A172 (cell line): Measurements from ENCODE around the gene TCFL5. TPM values are rescaled to one million over a fixed set of nuclear protein-coding genes. Genes with fewer than 3 reads are reported as not detected.

Experiments
- DNase-seq: peaks from one replicate; pipeline ENCODE4 v3.0.0-alpha.2; 2015; ENCODE audit warnings: low spot score
- total RNA-seq: library from RNA; depleted of rRNA; stranded (reverse); fragments of >200 nt; shearing (Covaris generic); gene quantifications from 2 replicates; pipeline ENCODE4 v1.2.3, GENCODE V29; 2014

The TCFL5 gene
- total RNA-seq, 1 experiment from 2014 or later, result 23.7 TPM

- DNase-seq, result peak; percentile 64
These were observed 38.6 kb downstream of the TCFL5 start for GRCh38 chr20:62822788-62823651.

DNA sequence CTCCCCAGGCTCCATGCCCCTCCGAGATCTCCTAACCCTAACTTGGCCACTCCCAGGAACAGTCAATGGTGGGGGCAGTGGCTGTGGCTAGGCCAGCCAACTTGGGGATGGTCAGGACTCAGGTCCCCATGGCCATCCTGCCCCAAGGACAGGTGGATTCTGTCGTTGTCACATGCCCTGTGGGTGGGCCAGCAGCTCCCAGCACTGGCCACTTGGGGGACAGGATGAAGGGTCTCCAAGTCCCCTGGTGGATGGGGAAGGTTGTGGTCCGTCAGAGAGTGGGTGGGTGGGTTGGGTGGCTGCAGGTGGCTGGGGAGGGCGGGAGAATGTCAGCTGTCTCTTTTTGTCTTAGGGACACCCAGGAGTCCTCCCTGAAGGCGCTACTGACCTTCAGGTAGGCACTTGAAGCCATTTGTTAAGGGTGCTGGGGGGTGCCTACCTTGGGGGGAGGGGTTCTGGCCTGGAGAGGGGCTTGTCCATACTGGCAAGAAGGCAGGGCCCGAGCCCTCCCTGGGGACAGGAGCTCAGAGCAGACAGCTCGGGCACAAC is 39.3 kb downstream of the TCFL5 start:
- DNase-seq, result no peak

DNA sequence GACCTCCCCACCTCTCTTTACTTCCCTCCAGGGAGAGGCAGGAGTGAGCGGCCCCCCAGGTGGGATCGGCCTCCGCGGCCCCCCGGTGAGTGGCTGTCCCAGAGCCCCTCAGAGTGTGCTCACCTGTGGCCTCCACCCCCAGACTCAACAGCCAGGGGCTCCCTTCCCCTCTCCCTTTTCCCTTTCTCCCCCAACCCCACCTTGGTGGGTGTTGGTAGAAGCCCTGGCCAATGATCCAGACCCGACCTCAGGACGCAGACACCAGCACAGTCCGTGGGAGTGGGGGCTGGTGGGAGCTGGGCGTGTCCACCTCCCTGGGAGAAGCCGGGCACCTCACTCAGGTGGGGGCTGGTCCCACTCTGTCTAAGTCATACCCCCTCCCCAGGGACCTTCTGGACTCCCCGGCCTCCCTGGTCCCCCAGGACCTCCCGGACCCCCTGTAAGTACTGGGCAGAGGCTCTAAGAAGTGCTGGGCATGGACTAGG is 39.9 kb downstream of the TCFL5 start:
- no peak for DNase-seq

- no peak for DNase-seq
These were observed 40.5 kb downstream of the TCFL5 start for GRCh38 chr20:62820962-62821725.

DNA sequence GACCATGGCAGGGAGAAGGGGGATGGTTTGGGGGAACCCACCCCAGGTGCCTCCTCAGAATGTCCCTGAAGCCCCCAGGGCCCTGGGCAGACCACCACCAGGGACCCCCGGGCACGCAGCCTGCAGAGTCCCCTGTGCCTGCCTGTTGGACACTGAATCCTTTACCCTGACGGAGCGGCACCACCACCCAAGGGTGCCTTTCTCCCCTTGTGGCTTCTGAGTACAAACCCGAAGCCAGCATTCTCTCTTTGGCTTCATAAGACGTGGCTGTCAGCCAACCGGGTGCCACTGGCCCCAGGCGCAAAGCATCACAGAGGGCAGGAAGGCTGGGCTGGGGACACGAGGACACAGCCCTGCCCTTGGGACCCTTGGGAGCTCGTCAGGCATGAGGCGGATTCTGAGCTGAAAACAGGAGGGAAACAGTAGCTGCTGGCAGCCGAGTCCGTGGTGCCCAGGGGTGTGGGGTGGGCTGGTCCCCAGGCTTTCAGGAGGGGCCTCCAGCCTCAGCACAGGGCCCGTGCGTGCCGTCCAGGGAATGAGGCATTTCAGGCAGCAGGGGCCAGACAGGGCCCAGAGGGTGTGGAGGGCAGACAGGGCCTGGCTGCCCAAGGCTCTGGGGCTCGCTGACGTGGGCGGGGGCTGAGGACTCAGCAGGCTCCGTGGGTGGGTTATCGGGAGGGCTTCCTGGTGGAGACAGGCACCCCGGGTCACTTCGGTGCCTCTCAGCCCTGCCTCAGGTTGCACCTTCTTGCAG is 41.2 kb downstream of the TCFL5 start:
- DNase-seq, result no peak

GRCh38 chr20:62819494-62820174 is 42.0 kb downstream of the TCFL5 start:
- peak; percentile 70 for DNase-seq

GRCh38 chr20:62818592-62819493 is 42.8 kb downstream of the TCFL5 start:
- peak; percentile 44 for DNase-seq

- DNase-seq, result no peak
These were observed 43.5 kb downstream of the TCFL5 start for GRCh38 chr20:62817975-62818591.

GRCh38 chr20:62816884-62817873 is 44.4 kb downstream of the TCFL5 start, which contains the start of gene COL9A3:
Gene COL9A3 (plus strand): TSS chr20:62817050. CDS start chr20:62817065, 15 bp downstream.
- DNase-seq, result no peak

DNA sequence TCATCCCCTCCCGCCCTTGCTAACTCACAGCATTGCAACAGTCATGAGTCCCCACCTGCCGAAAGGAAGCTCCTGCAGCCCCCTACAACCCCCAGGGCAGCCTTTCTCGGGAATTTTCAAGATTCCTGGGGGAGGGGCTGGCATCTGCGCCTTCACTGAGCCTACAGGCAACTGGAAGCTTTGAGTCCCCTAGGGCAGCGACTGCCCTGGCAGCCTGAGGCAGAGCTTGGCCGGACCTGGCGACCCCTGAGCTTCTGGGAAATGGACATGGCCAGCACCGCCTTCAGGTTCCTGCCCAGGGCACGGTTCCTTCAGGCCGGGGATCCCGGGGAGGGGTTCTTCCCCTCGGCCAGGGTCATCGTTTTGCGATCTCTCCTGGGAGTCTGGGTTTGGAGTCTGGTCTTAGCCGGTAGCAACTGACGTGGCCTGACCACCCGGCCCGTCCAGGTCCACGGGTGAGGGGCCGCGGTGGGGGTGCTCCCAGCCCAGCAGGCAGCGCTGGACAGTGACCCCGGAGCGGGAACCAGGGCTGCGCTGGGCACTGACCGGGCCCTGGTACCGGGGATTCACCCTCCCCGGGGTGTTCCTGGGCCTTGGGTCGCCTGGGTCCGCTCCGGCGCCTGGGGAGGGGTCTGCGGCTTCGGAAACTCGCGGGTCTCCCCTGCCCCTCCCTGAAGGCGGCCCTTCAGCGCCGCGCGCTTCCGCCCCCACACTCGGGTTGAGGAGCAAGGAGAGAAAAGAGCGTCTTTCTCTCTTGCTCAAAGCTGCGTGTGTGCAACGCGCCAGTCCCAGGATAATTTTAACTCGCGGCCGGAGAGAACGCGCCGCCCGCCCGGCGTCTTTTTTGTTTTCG is 45.4 kb downstream of the TCFL5 start:
- DNase-seq, result no peak

- DNase-seq, result peak; percentile 62
These were observed 46.3 kb downstream of the TCFL5 start for GRCh38 chr20:62815066-62815991.

DNA sequence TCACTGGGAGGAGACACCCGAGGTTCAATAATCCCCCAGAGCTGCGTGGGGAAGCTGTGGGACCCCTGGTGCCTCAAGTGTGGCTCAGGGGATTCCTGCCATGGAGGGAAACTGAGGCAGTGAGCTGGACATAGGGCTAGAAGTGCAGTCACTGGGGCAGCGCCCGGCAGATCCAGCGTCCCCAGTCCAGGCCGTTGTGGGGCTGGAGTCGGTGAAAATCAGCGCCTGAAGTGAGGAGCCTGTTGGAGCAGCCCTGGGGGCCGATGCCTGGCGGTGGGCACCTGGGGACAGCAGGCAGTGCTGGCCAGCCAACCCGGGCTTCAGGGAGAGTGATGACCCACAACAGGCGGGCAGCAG is 46.9 kb downstream of the TCFL5 start:
- no peak for DNase-seq

DNA sequence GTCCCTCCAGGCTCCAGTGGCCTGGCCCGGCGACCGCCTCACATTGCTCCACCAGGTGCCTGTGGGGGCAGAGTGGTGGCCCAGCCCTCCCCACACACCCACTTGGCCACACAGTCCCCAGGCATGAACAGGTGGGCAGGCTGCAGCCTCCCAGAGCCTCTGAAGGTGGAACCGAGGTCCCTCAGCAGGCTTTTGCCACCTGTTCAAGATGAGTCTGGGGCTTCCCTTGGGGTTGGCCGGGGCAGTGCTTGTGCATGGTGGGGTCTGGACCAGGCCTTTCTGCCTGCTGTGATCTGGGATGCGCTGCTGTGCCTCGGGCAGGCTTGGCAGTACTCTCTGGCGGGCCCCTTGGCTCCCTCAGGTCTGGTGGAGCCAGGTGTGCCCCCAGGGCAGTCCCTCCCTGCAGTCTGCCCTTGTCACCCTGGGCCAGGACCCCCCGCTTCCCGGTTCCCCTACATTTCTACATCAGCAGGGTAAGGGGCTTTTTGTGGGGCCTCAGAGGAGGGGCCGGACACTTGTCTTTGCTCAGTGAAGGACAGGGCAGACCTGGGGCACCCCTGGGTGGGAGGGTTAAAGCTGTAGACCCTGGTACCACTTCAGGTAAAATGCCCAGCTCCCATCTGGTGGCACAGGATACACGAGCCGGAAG is 47.4 kb downstream of the TCFL5 start:
- no peak for DNase-seq

DNA sequence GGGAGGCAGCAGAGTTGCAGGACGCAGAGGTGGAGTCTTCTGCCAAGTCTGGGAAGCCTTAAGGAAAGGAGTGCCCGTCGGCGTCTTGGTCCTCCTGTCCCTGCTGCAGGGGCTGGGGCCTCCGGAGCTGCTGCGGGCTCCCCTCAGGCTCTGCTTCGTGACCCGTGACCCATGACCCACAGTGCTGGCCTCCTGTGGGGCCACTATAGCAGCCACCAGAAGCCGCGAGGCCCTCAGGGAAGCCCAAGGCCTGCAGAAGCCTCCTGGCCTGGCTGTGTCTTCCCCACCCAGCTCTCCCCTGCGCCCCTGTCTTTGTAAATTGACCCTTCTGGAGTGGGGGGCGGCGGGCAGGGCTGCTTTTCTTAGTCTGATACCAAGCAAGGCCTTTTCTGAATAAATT is 48.0 kb downstream of the TCFL5 start:
- no peak for DNase-seq

GRCh38 chr20:62812907-62813200 is 48.8 kb downstream of the TCFL5 start:
- no peak for DNase-seq
